Measurements from ENCODE around the gene EYS.

Gene EYS

DNA sequence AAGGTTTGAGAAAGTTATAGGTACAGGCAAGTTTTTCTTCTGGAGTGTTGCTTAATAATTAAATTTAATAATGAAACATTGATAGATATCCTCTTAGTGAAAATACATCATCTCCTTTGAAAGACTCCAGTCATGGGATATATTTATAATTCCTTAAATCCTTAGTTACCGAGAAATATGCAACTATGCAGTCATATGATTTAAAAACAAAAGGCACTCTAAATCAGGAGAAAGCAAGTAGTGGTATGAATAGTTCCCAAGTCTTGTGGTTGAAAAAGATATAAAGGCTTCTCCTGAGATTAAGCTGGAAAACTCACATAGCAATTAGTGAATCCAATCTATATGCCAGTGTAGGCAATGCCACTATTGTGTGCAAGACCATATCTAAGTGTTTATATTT is 475.4 kb downstream of the EYS start:
- H3K27me3 ChIP-seq (ENCODE audit: control insufficient read depth, insufficient read depth, low read length) = no peaks in the 10 kb centered on the region
- no peak overlapping the region for H3K4me3 ChIP-seq (ENCODE audit: low read depth, low read length)
- no peak overlapping the region for H3K27ac ChIP-seq (ENCODE audit: low read depth, low read length)
- no peaks in the 10 kb centered on the region for H3K9me3 ChIP-seq (ENCODE audit: control insufficient read depth, insufficient read depth, low read depth, low read length)
- H3K4me1 ChIP-seq (ENCODE audit: control insufficient read depth, insufficient read depth, low read length) = no peaks in the 10 kb centered on the region
- H3K36me3 ChIP-seq (ENCODE audit: control insufficient read depth, insufficient read depth, low read length) = no peaks in the 10 kb centered on the region
- H3K9ac ChIP-seq (ENCODE audit: low read length) = no peak overlapping the region

DNA sequence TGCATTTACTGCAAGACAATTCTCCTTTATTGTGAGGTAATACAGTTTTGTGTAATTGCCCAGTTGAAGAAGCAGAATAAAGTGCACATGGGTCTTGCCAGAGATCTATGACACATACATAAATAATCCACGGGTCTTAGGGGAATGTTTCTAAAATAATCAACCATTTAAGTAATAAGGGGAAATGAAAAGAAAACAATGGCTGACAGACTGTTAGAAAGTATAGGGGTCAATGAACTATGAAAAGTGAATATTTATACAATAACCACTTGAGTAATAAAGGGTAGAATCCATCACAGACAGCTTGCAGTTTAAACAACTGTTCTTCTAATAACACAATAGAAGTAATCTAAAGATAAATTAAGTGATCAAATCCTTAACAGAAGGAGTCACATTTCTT is 477.2 kb downstream of the EYS start:
- no peaks in the 10 kb centered on the region for H3K4me1 ChIP-seq (ENCODE audit: control insufficient read depth, insufficient read depth, low read length)
- H3K36me3 ChIP-seq (ENCODE audit: control insufficient read depth, insufficient read depth, low read length) = no peaks in the 10 kb centered on the region
- H3K27ac ChIP-seq (ENCODE audit: low read depth, low read length) = no peak overlapping the region
- H3K4me3 ChIP-seq (ENCODE audit: low read depth, low read length) = no peak overlapping the region
- H3K27me3 ChIP-seq (ENCODE audit: control insufficient read depth, insufficient read depth, low read length) = no peaks in the 10 kb centered on the region
- H3K9me3 ChIP-seq (ENCODE audit: control insufficient read depth, insufficient read depth, low read depth, low read length) = no peaks in the 10 kb centered on the region
- no peak overlapping the region for H3K9ac ChIP-seq (ENCODE audit: low read length)

DNA sequence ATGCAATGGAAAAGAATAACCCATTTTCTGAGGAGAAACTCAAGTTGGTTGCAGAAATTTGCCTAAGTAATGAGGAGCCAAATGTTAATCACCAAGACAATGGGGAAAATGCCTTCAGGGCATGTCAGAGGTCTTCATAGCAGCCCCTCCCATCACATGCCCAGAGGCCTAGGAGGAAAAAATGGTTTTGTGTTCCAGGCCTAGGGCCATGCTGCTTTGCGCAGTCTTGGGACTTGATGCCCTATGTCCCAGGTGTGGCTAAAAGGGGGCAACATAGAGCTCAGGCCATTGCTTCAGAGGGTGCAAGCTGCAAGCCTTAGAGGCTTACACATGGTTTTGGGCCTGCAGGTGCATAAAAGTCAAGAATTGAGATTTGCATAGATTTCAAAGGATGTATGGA is 485.9 kb downstream of the EYS start:
- no peak overlapping the region for H3K9ac ChIP-seq (ENCODE audit: low read length)

DNA sequence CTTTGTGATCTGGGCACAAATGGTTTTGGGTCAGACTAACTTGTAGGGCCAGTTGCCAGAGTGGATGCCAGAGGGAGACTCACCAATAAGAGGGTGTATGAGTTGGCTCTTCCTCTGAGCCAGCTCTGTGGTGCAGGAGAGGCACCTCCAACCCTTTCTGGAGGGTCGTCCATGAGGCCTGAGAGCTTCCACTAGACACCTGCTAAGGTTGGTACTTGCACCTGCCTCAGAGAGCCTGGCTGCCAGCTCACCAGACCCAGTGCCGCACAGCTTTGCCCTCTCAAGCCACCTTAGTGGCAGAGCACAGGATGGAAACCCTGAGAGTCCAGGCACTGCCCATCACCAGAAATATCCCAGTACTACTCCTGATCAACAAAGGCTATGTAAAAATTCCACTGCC is 504.3 kb downstream of the EYS start:
- no peaks in the 10 kb centered on the region for H3K36me3 ChIP-seq (ENCODE audit: control insufficient read depth, insufficient read depth, low read length)
- no peak overlapping the region for H3K4me3 ChIP-seq (ENCODE audit: low read depth, low read length)
- H3K9me3 ChIP-seq (ENCODE audit: control insufficient read depth, insufficient read depth, low read depth, low read length) = no peaks in the 10 kb centered on the region
- H3K27me3 ChIP-seq (ENCODE audit: control insufficient read depth, insufficient read depth, low read length) = no peaks in the 10 kb centered on the region
- no peaks in the 10 kb centered on the region for H3K4me1 ChIP-seq (ENCODE audit: control insufficient read depth, insufficient read depth, low read length)
- no peak overlapping the region for H3K27ac ChIP-seq (ENCODE audit: low read depth, low read length)
- no peak overlapping the region for H3K9ac ChIP-seq (ENCODE audit: low read length)

More for the DNA sequence above, 485.9 kb downstream of the EYS start:
- H3K36me3 ChIP-seq (ENCODE audit: control insufficient read depth, insufficient read depth, low read length) = no peaks in the 10 kb centered on the region
- H3K9me3 ChIP-seq (ENCODE audit: control insufficient read depth, insufficient read depth, low read depth, low read length) = peaks cover 22% of the 10 kb centered on the region
- H3K27me3 ChIP-seq (ENCODE audit: control insufficient read depth, insufficient read depth, low read length) = no peaks in the 10 kb centered on the region
- H3K4me3 ChIP-seq (ENCODE audit: low read depth, low read length) = no peak overlapping the region
- H3K4me1 ChIP-seq (ENCODE audit: control insufficient read depth, insufficient read depth, low read length) = no peaks in the 10 kb centered on the region
- no peak overlapping the region for H3K27ac ChIP-seq (ENCODE audit: low read depth, low read length)

DNA sequence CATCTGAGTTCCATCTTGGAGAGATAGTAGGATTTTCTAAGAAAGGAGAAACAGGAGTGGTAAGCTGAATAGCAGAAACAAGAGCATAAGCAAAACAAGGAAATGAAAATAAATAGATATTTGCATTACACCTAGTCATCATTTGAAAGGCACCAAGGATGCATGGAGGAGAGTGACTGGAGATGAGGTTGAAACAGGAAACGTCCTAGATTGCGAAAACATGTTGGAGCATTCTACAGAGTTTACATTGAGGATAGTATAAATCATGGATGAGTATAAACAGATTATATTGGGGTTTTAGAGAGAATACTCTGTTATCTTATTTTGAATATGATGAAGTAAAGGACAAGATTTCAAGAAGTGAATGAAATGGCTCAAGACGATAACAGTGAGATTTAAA is 507.3 kb downstream of the EYS start:
- H3K27me3 ChIP-seq (ENCODE audit: control insufficient read depth, insufficient read depth, low read length) = no peaks in the 10 kb centered on the region
- H3K4me1 ChIP-seq (ENCODE audit: control insufficient read depth, insufficient read depth, low read length) = no peaks in the 10 kb centered on the region
- H3K9ac ChIP-seq (ENCODE audit: low read length) = no peak overlapping the region

DNA sequence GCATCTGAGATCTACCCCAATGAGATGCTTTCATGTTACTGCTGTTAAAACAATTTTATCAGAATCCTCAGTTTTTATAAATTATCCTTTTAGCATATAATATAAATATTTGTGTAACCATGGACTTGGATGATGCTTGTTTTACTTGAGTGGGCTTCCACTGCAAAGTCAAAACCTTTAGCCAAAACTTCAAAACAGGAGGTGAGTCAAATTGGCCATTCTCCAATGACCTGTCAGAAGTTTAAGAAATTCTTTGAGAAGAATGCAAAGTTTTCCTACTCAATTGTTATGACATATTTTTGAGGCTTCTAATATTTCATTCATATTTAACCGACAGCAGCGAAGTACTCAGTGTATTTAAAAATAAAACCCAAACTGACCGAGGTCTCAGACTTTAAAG is 507.9 kb downstream of the EYS start:
- H3K4me3 ChIP-seq (ENCODE audit: low read depth, low read length) = no peak overlapping the region
- H3K27ac ChIP-seq (ENCODE audit: low read depth, low read length) = no peak overlapping the region
- no peaks in the 10 kb centered on the region for H3K27me3 ChIP-seq (ENCODE audit: control insufficient read depth, insufficient read depth, low read length)
- no peaks in the 10 kb centered on the region for H3K36me3 ChIP-seq (ENCODE audit: control insufficient read depth, insufficient read depth, low read length)
- H3K9ac ChIP-seq (ENCODE audit: low read length) = no peak overlapping the region
- no peaks in the 10 kb centered on the region for H3K9me3 ChIP-seq (ENCODE audit: control insufficient read depth, insufficient read depth, low read depth, low read length)
- no peaks in the 10 kb centered on the region for H3K4me1 ChIP-seq (ENCODE audit: control insufficient read depth, insufficient read depth, low read length)

More for the DNA sequence above, 507.3 kb downstream of the EYS start:
- no peak overlapping the region for H3K27ac ChIP-seq (ENCODE audit: low read depth, low read length)
- H3K36me3 ChIP-seq (ENCODE audit: control insufficient read depth, insufficient read depth, low read length) = no peaks in the 10 kb centered on the region
- H3K4me3 ChIP-seq (ENCODE audit: low read depth, low read length) = no peak overlapping the region
- H3K9me3 ChIP-seq (ENCODE audit: control insufficient read depth, insufficient read depth, low read depth, low read length) = no peaks in the 10 kb centered on the region

DNA sequence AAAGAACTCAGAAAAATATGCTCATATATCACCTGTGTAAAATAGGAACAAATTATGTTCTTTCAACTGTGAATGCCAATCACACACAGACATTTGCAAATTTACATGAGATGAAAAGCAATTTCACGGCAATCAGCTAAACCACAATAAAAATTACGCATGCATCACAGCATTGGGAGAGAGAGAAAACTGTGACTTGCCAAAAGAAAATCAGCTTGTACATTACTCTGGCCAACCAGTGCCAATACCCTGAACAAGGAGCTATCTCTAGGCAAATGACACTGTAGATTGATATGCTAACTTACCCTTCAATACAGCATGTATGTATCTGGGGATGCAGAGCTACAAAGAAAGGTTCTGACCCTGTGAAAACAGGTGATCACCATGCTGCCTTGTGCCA is 515.6 kb downstream of the EYS start:
- H3K4me1 ChIP-seq (ENCODE audit: control insufficient read depth, insufficient read depth, low read length) = peaks cover 6% of the 10 kb centered on the region
- no peaks in the 10 kb centered on the region for H3K9me3 ChIP-seq (ENCODE audit: control insufficient read depth, insufficient read depth, low read depth, low read length)
- H3K9ac ChIP-seq (ENCODE audit: low read length) = no peak overlapping the region
- H3K4me3 ChIP-seq (ENCODE audit: low read depth, low read length) = no peak overlapping the region
- no peaks in the 10 kb centered on the region for H3K36me3 ChIP-seq (ENCODE audit: control insufficient read depth, insufficient read depth, low read length)
- H3K27me3 ChIP-seq (ENCODE audit: control insufficient read depth, insufficient read depth, low read length) = no peaks in the 10 kb centered on the region
- H3K27ac ChIP-seq (ENCODE audit: low read depth, low read length) = no peak overlapping the region

DNA sequence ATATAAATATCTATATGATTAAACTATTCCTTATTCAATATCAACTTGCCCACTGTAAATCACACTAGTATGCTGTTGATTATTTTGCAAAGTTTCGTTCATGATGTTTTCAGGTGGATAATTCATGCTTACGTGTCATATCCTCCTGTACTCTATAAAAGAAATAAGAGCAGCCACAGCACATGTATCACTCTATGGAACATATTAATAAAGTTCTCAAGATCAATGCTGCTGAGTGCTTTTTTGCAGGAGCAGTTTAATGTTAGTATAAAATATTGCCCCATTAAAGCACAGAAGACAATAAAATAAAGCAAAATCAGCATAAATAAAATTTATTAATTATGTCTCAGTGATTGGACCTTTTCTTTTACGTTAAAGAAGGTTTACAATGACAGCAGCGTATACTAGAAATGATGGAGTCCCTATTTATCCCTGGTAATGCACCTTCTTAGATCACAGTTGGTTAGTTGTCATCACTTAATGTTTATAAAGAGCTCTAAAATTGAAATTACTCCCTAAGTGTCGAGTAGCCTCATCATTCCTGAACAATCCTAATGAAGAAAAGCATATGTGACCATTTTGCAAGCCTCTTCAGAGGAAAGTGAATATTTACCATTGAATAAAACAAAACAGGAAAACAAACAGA is 517.7 kb downstream of the EYS start:
- peaks cover 6% of the 10 kb centered on the region for H3K4me1 ChIP-seq (ENCODE audit: control insufficient read depth, insufficient read depth, low read length)
- no peaks in the 10 kb centered on the region for H3K36me3 ChIP-seq (ENCODE audit: control insufficient read depth, insufficient read depth, low read length)
- no peak overlapping the region for H3K9ac ChIP-seq (ENCODE audit: low read length)
- no peaks in the 10 kb centered on the region for H3K27me3 ChIP-seq (ENCODE audit: control insufficient read depth, insufficient read depth, low read length)
- H3K9me3 ChIP-seq (ENCODE audit: control insufficient read depth, insufficient read depth, low read depth, low read length) = no peaks in the 10 kb centered on the region
- H3K27ac ChIP-seq (ENCODE audit: low read depth, low read length) = no peak overlapping the region
- H3K4me3 ChIP-seq (ENCODE audit: low read depth, low read length) = no peak overlapping the region

DNA sequence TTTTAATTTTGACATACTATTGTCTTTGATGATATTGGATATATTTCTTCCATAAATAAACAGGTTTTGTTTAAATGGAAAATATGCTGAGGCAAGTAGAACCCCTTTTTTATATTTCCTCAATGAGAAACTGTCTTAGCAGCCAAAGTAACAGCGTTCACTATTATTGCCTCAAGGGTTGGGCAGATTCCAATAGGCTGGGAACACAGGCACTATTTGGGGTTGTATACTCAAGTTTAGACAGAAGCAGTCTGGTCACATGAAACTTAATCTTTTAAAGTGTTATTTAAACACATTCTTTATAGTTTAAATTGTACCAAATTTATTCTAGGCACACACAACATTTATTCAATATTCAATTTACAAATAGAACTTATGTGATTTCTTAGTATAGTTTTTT is 520.2 kb downstream of the EYS start:
- Histone ChIP-seq H3K27ac (ENCODE audit: low read depth, low read length) (no peak overlapping the region), H3K27me3 (ENCODE audit: control insufficient read depth, insufficient read depth, low read length) (no peaks in the 10 kb centered on the region), H3K36me3 (ENCODE audit: control insufficient read depth, insufficient read depth, low read length) (no peaks in the 10 kb centered on the region), H3K9ac (ENCODE audit: low read length) (no peak overlapping the region), H3K9me3 (ENCODE audit: control insufficient read depth, insufficient read depth, low read depth, low read length) (no peaks in the 10 kb centered on the region), H3K4me1 (ENCODE audit: control insufficient read depth, insufficient read depth, low read length) (peaks cover 6% of the 10 kb centered on the region), H3K4me3 (ENCODE audit: low read depth, low read length) (no peak overlapping the region)

DNA sequence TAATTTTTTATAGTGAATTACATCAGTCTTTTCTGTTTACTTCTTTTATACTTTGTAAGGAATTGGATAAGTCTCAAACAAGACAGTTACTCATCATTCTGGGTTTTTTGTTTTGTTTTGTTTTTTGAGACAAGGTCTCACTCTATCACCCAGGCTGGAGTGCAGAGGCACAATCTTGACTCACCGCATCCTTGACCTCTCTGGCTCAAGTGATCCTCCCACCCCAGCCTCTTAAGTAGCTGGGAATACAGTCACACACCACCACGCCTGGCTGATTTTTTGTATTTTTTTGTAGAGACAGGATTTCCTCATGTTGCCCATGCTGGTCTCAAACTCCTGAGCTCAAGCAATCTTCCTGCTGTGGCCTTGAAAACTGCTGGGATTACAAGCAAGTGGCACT is 524.3 kb downstream of the EYS start:
- no peaks in the 10 kb centered on the region for H3K27me3 ChIP-seq (ENCODE audit: control insufficient read depth, insufficient read depth, low read length)
- H3K9ac ChIP-seq (ENCODE audit: low read length) = no peak overlapping the region
- no peaks in the 10 kb centered on the region for H3K4me1 ChIP-seq (ENCODE audit: control insufficient read depth, insufficient read depth, low read length)
- H3K27ac ChIP-seq (ENCODE audit: low read depth, low read length) = no peak overlapping the region
- no peaks in the 10 kb centered on the region for H3K9me3 ChIP-seq (ENCODE audit: control insufficient read depth, insufficient read depth, low read depth, low read length)
- H3K4me3 ChIP-seq (ENCODE audit: low read depth, low read length) = no peak overlapping the region
- H3K36me3 ChIP-seq (ENCODE audit: control insufficient read depth, insufficient read depth, low read length) = no peaks in the 10 kb centered on the region

DNA sequence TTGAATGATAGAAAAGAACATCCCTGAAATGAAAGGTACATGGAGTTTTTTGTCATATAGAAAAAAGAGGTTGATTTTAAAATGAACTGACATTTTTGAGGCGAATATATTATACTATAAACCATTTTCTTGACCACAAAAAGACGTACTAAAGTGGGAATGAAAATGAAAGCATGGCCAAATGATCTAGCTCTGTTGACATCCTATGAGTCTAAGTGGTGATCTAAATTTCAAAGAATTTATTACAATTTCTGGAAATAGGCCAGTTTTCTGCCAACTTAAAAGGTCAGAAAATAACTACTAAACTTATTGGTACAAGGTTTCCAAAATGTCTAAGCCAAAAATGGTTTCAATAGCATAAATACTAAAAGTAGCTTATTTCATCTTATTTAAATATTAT is 536.8 kb downstream of the EYS start:
- Histone ChIP-seq H3K9me3 (ENCODE audit: control insufficient read depth, insufficient read depth, low read depth, low read length) (no peaks in the 10 kb centered on the region), H3K36me3 (ENCODE audit: control insufficient read depth, insufficient read depth, low read length) (no peaks in the 10 kb centered on the region), H3K27ac (ENCODE audit: low read depth, low read length) (no peak overlapping the region), H3K4me3 (ENCODE audit: low read depth, low read length) (no peak overlapping the region), H3K27me3 (ENCODE audit: control insufficient read depth, insufficient read depth, low read length) (no peaks in the 10 kb centered on the region), H3K9ac (ENCODE audit: low read length) (no peak overlapping the region), H3K4me1 (ENCODE audit: control insufficient read depth, insufficient read depth, low read length) (no peaks in the 10 kb centered on the region)

DNA sequence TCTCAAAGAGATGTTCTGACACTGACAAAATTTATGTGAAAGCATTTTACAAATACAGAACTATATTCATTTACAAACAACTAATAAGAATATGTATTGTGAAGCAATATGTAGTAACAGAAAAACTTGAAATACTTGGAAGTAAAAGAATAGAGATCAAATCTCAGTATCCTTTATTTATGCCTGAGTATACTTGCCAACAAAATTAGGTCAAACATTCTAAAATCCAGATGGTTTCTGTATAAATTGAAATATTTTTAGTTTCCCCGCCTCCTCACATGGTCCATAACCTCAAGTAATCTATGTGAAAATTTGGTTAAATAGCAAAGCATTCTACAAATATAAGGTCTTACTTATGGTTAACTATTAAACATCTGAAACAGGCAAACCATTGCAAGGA is 545.4 kb downstream of the EYS start:
- Histone ChIP-seq H3K27me3 (ENCODE audit: control insufficient read depth, insufficient read depth, low read length) (no peaks in the 10 kb centered on the region), H3K27ac (ENCODE audit: low read depth, low read length) (no peak overlapping the region), H3K4me3 (ENCODE audit: low read depth, low read length) (no peak overlapping the region), H3K9me3 (ENCODE audit: control insufficient read depth, insufficient read depth, low read depth, low read length) (no peaks in the 10 kb centered on the region), H3K36me3 (ENCODE audit: control insufficient read depth, insufficient read depth, low read length) (no peaks in the 10 kb centered on the region), H3K4me1 (ENCODE audit: control insufficient read depth, insufficient read depth, low read length) (no peaks in the 10 kb centered on the region), H3K9ac (ENCODE audit: low read length) (no peak overlapping the region)
